ENCODE data around the gene ACTR3C. TPM values are rescaled to one million over a fixed set of nuclear protein-coding genes. Genes with fewer than 3 reads are reported as not detected.

ACTR3C gene
- total and polyA plus RNA-seq, 2 of the 13 experiments (the other 11 are each of a cell fraction or from before 2014, with no cell fraction given), result 3.8 to 7.5 TPM

GRCh38 chr7:150365194-150365593, 41.8 kb upstream of the ACTR3C start:
- BruUV-seq (replicated peaks), result no TSS peak
- in situ Hi-C loops (cut with HindIII; ENCODE audit: extremely low pct_ligation_motif_present, low pct_unique_long_range_greater_than_20kb) (no loop called here), intact Hi-C loops (cut with micrococcal nuclease; ENCODE audit: unreplicated experiment) (no loop called here)
- Histone ChIP-seq H3K9me3 (ENCODE audit: low read length) (no peaks in the 10 kb centered on the region), H3K4me1 (ENCODE audit: insufficient read depth, low read length) (peaks cover 36% of the 10 kb centered on the region), H2AFZ (ENCODE audit: low read length) (no peak overlapping the region), H3K27ac (ENCODE audit: extremely low read length, insufficient read depth, low read length) (no peak overlapping the region), H3K4me2 (ENCODE audit: low read depth, low read length) (no peak overlapping the region), H3K9ac (ENCODE audit: insufficient read depth, low read depth, low read length) (no peak overlapping the region), H3K4me3 (replicated peaks in 1 of 3; ENCODE audit: insufficient read depth in 1 of 3, low read depth in 2 of 3, low read length in 3 of 3) (no peak overlapping the region), H3K36me3 (replicated peaks in 1 of 2; ENCODE audit: control insufficient read depth in 1 of 2, insufficient read depth in 2 of 2, low read length in 2 of 2) (no peaks in the 10 kb centered on the region), H4K20me1 (ENCODE audit: insufficient read depth, low read length) (peaks cover 7% of the 10 kb centered on the region; the same call in 1 of the 2 replicates), H3K79me2 (ENCODE audit: insufficient read depth, low read length) (peaks cover 13% of the 10 kb centered on the region), H3K27me3 (ENCODE audit: control insufficient read depth in 1 of 2, insufficient read depth in 2 of 2, low read length in 2 of 2) (no peaks in the 10 kb centered on the region)
- WGBS (ENCODE audit: low lambda C conversion rate), result 90% methylated on average over 10 of the region's 10 CpGs
- POLR2A ChIA-PET, result interaction anchor here (1.2 to 6.8 kb wide), 4 partner anchors 10 to 23 kb away, joined by 4 to 141 read pairs (median 6); no protein-coding TSS in a partner anchor
- DNase-seq (ENCODE audit: low spot score) (no peak), ATAC-seq (no peak), FAIRE-seq (no peak)
- CTCF ChIA-PET (ENCODE audit: low intra/inter-chr PET ratio, low total read pairs), result no interaction called here
- no peak for TF ChIP-seq BCLAF1 (IDR thresholded peaks at IDR 0.05)
- no peak for TF ChIP-seq ZMYM4 (CRISPR knock-in tag; IDR thresholded peaks at IDR 0.05)
- TF ChIP-seq ASH2L (IDR thresholded peaks at IDR 0.05; ENCODE audit: insufficient read length, low read depth, low read length), result no peak
- no peak for TF ChIP-seq ZNF841 (CRISPR knock-in tag; IDR thresholded peaks at IDR 0.05; ENCODE audit: borderline replicate concordance)

- no TSS peak for BruUV-seq (replicated peaks)
- Histone ChIP-seq H3K36me3 (replicated peaks in 1 of 2; ENCODE audit: control insufficient read depth in 1 of 2, insufficient read depth in 2 of 2, low read length in 2 of 2) (no peaks in the 10 kb centered on the region), H3K4me3 (replicated peaks in 1 of 3; ENCODE audit: insufficient read depth in 1 of 3, low read depth in 2 of 3, low read length in 3 of 3) (no peak overlapping the region), H4K20me1 (ENCODE audit: insufficient read depth, low read length) (no peaks in the 10 kb centered on the region), H3K27me3 (ENCODE audit: control insufficient read depth in 1 of 2, insufficient read depth in 2 of 2, low read length in 2 of 2) (no peaks in the 10 kb centered on the region), H3K9me3 (ENCODE audit: low read length) (no peaks in the 10 kb centered on the region), H3K4me1 (ENCODE audit: insufficient read depth, low read length) (peaks cover 36% of the 10 kb centered on the region), H3K79me2 (ENCODE audit: insufficient read depth, low read length) (peaks cover under 1% of the 10 kb centered on the region), H3K27ac (ENCODE audit: extremely low read length, insufficient read depth, low read length) (no peak overlapping the region), H2AFZ (ENCODE audit: low read length) (no peak overlapping the region), H3K9ac (ENCODE audit: insufficient read depth, low read depth, low read length) (no peak overlapping the region), H3K4me2 (ENCODE audit: low read depth, low read length) (no peak overlapping the region)
- POLR2A ChIA-PET, result interaction anchor here (0.7 kb wide), 1 partner anchor 24 kb away, joined by 3 read pairs; no protein-coding TSS in a partner anchor
- DNase-seq (ENCODE audit: low spot score) (no peak), FAIRE-seq (no peak), ATAC-seq (no peak)
- WGBS (ENCODE audit: low lambda C conversion rate), result 76% methylated on average over 5 of the region's 5 CpGs
- CTCF ChIA-PET (ENCODE audit: low intra/inter-chr PET ratio, low total read pairs), result no interaction called here
- in situ Hi-C loops (cut with HindIII; ENCODE audit: extremely low pct_ligation_motif_present, low pct_unique_long_range_greater_than_20kb), result no loop called here
- intact Hi-C loops (cut with micrococcal nuclease; ENCODE audit: unreplicated experiment), result no loop called here
- TF ChIP-seq ZNF136 (CRISPR knock-in tag; IDR thresholded peaks at IDR 0.05; ENCODE audit: low read depth) (no peak), TBX3 (IDR thresholded peaks at IDR 0.05; ENCODE audit: borderline replicate concordance) (no peak), FOXK1 (CRISPR knock-in tag; IDR thresholded peaks at IDR 0.05; ENCODE audit: borderline replicate concordance, low read depth) (no peak), ZSCAN9 (CRISPR knock-in tag; IDR thresholded peaks at IDR 0.05; ENCODE audit: borderline replicate concordance) (no peak), ONECUT2 (CRISPR knock-in tag; IDR thresholded peaks at IDR 0.05) (no peak), PHF20 (CRISPR knock-in tag; IDR thresholded peaks at IDR 0.05) (no peak), SETDB1 (CRISPR knock-in tag; IDR thresholded peaks at IDR 0.05; ENCODE audit: borderline replicate concordance) (no peak), SALL2 (CRISPR knock-in tag; IDR thresholded peaks at IDR 0.05) (no peak), PPARG (CRISPR knock-in tag; conservative IDR thresholded peaks at IDR 0.05) (no peak), ZNF780A (CRISPR knock-in tag; IDR thresholded peaks at IDR 0.05) (no peak)
- TF ChIP-seq, protein P1, sequence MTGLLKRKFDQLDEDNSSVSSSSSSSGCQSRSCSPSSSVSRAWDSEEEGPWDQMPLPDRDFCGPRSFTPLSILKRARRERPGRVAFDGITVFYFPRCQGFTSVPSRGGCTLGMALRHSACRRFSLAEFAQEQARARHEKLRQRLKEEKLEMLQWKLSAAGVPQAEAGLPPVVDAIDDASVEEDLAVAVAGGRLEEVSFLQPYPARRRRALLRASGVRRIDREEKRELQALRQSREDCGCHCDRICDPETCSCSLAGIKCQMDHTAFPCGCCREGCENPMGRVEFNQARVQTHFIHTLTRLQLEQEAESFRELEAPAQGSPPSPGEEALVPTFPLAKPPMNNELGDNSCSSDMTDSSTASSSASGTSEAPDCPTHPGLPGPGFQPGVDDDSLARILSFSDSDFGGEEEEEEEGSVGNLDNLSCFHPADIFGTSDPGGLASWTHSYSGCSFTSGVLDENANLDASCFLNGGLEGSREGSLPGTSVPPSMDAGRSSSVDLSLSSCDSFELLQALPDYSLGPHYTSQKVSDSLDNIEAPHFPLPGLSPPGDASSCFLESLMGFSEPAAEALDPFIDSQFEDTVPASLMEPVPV (CRISPR knock-in tag; IDR thresholded peaks at IDR 0.05), result no peak
Observed at GRCh38 chr7:150363872-150364271, 40.5 kb upstream of the ACTR3C start.

Data from HepG2 (cell line).